Endothelial cell of umbilical vein (primary cell): ENCODE data around the gene PARD3B.

Experiments
- CTCF ChIP-seq, 2 donors: IDR thresholded peaks; 1 replicate in 1 of 2; 2 replicates in 1 of 2; pipeline ENCODE4 v1.5.1; 2011; ENCODE audit warnings: low read length in 2 of 2, mild to moderate bottlenecking in 2 of 2, moderate library complexity in 2 of 2, control low read depth in 1 of 2, inconsistent platforms in 1 of 2, low read depth in 1 of 2; ENCODE audit not compliant: insufficient read depth in 1 of 2; ENCODE audit errors: extremely low read depth in 1 of 2
- EZH2 ChIP-seq: IDR thresholded peaks from 2 replicates; pipeline ENCODE4 v1.6.1; 2012; ENCODE audit warnings: borderline replicate concordance, low read depth, mild to moderate bottlenecking, moderate library complexity, low read length, inconsistent platforms; ENCODE audit not compliant: severe bottlenecking
- GATA2 ChIP-seq: IDR thresholded peaks from 2 replicates; pipeline ENCODE4 v1.7.0; 2011; ENCODE audit warnings: low read depth, mild to moderate bottlenecking, moderate library complexity, mixed read lengths, low read length; ENCODE audit not compliant: insufficient read length, insufficient read depth

GRCh38 chr2:204514439-204514838, 30.8 kb upstream of the PARD3B start:
- no peak for TF ChIP-seq CTCF (IDR thresholded peaks at IDR 0.05; ENCODE audit: extremely low read depth in 1 of 2, insufficient read depth in 1 of 2, low read depth in 1 of 2, low read length in 2 of 2)
- TF ChIP-seq EZH2, result no peak
- TF ChIP-seq GATA2, result no peak
